Natural killer cell treated with Interleukin-12 subunit alpha and Interleukin-12 subunit beta and Interleukin-15 and Interleukin-18, amount 100 ng/mL, for 72 hours (primary cell): ENCODE results near the gene PPT1. TPM values are rescaled to one million over a fixed set of nuclear protein-coding genes. Genes with fewer than 3 reads are reported as not detected.

Experiments used
- ATAC-seq, 2 donors: fragments of 150-1000 bp; cut with Tn5 transposase in 1 of 2; sonication (Bioruptor Pico), chemical (Tn5 transposase) in 1 of 2; 2 replicates each; pipeline ENCODE4 v1.10.0; 2021
- DNase-seq: peaks from one replicate; pipeline ENCODE4 v3.0.0; 2022; ENCODE audit warnings: low spot score
- H3K27ac Mint-ChIP-seq, 2 donors: 1 replicate in 1 of 2; 2 replicates in 1 of 2; pipeline ENCODE4 v1.8.0; 2022; ENCODE audit warnings: mixed read lengths in 2 of 2, mild to moderate bottlenecking in 1 of 2, moderate library complexity in 1 of 2
- H3K27me3 Mint-ChIP-seq, 2 donors: 1 replicate in 1 of 2; 2 replicates in 1 of 2; pipeline ENCODE4 v1.8.0; 2022; ENCODE audit warnings: mixed read lengths in 2 of 2
- H3K36me3 Mint-ChIP-seq: one replicate; pipeline ENCODE4 v1.8.0; 2022; ENCODE audit warnings: mixed read lengths
- H3K4me1 Mint-ChIP-seq, 2 donors: 1 replicate in 1 of 2; 2 replicates in 1 of 2; pipeline ENCODE4 v1.8.0; 2022; ENCODE audit warnings: low read depth in 2 of 2, mixed read lengths in 2 of 2, mild to moderate bottlenecking in 1 of 2
- H3K4me3 Mint-ChIP-seq: one replicate; pipeline ENCODE4 v1.8.0; 2022; ENCODE audit warnings: mixed read lengths
- H3K9me3 Mint-ChIP-seq: 2 replicates; pipeline ENCODE4 v1.8.0; 2022; ENCODE audit warnings: mixed read lengths
- total RNA-seq, 2 donors: library from RNA; stranded (reverse); gene quantifications; one replicate each; pipeline ENCODE4 v1.2.3, GENCODE V29; 2022

The PPT1 gene
- total RNA-seq, 2 donors from 2014 or later, result 42.3 to 64.0 TPM

- no peaks in the 10 kb centered on the region for H3K27me3 Mint-ChIP-seq
- no peak for DNase-seq
- no peaks in the 10 kb centered on the region for H3K4me1 Mint-ChIP-seq
- no peak overlapping the region for H3K27ac Mint-ChIP-seq
- peaks cover 8% of the 10 kb centered on the region for H3K36me3 Mint-ChIP-seq
- ATAC-seq, result no peak
- no peak overlapping the region for H3K4me3 Mint-ChIP-seq
- no peaks in the 10 kb centered on the region for H3K9me3 Mint-ChIP-seq
These were observed 73.6 kb downstream of the PPT1 start for GRCh38 chr1:40023379-40023944.

Other genes with a start within 250 kb of the PPT1 start
- gene TRIT1, start 213.7 kb downstream of the PPT1 start, total RNA-seq, result 10 to 100 TPM; 17.8 to 34.3 TPM
- gene MYCL, start 195.3 kb downstream of the PPT1 start, total RNA-seq, result under 1 TPM; 0.33 to 0.36 TPM
- 10 to 100 TPM; 41.4 to 62.7 TPM for gene MFSD2A, start 142.1 kb downstream of the PPT1 start, total RNA-seq
- gene CAP1, start 56.5 kb downstream of the PPT1 start, total RNA-seq, result 100 to 1,000 TPM; 423 to 738 TPM
- gene RLF, start 64.1 kb upstream of the PPT1 start, total RNA-seq, result 10 to 100 TPM; 19.5 to 24.5 TPM
- gene TMCO2, start 150.7 kb upstream of the PPT1 start, total RNA-seq, result not detected
- 10 to 100 TPM; 36.9 to 38.5 TPM for gene ZMPSTE24, start 161.0 kb upstream of the PPT1 start, total RNA-seq
- 1 to 10 TPM; 5.4 to 7.3 TPM for gene COL9A2, start 220.0 kb upstream of the PPT1 start, total RNA-seq